Gastroesophageal sphincter (tissue), 3 donors: ENCODE data around the gene CNTNAP2.

Experiments
- EP300 ChIP-seq: sonication (generic); formaldehyde crosslinking; IDR thresholded peaks from one replicate; pipeline ENCODE4 v1.6.1; 2017; ENCODE audit warnings: antibody characterized with exemption, mild to moderate bottlenecking
- POLR2A ChIP-seq, 2 donors: fragments of 450-650 bp; IDR thresholded peaks; one replicate each; pipeline ENCODE4 v1.6.1; 2017; ENCODE audit warnings: antibody characterized with exemption in 2 of 2, mild to moderate bottlenecking in 2 of 2, moderate library complexity in 1 of 2
- POLR2AphosphoS5 ChIP-seq: sonication (generic); formaldehyde crosslinking; IDR thresholded peaks from one replicate; pipeline ENCODE4 v1.6.1; 2017; ENCODE audit warnings: antibody characterized with exemption
- TF ChIP-seq, protein P1 (sequence below), 4 experiments: fragments of 200-600 bp in 2 of 4; fragments of 450-650 bp in 2 of 4; sonication (generic) in 1 of 4; IDR thresholded peaks; one replicate each; pipeline ENCODE4 v1.5.1; 2017 to 2019; ENCODE audit warnings: antibody characterized with exemption in 4 of 4, mild to moderate bottlenecking in 2 of 4, moderate library complexity in 2 of 4

DNA sequence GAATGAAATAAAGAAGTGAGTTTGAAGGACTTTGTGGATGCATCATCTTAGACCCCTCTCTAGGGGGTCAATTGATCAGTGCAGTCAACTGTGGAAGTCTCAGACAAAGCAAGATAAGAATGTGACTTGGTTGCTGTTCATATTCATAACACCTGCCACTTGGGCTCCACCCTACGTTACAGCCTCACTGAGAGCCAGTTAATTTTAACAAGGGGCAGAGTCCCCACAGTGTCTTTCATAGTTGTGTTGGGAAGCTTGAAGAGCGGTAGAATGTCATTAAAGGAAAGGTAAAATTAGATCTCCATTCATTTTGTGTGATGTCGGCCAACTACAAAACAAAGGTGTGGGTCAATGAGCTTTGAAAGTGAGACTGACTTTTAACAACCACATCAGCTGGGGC, 2031.9 kb downstream of the CNTNAP2 start:
- TF ChIP-seq POLR2A (IDR thresholded peaks at IDR 0.05) (no peak), POLR2AphosphoS5 (no peak), EP300 (no peak)
- TF ChIP-seq, protein P1, sequence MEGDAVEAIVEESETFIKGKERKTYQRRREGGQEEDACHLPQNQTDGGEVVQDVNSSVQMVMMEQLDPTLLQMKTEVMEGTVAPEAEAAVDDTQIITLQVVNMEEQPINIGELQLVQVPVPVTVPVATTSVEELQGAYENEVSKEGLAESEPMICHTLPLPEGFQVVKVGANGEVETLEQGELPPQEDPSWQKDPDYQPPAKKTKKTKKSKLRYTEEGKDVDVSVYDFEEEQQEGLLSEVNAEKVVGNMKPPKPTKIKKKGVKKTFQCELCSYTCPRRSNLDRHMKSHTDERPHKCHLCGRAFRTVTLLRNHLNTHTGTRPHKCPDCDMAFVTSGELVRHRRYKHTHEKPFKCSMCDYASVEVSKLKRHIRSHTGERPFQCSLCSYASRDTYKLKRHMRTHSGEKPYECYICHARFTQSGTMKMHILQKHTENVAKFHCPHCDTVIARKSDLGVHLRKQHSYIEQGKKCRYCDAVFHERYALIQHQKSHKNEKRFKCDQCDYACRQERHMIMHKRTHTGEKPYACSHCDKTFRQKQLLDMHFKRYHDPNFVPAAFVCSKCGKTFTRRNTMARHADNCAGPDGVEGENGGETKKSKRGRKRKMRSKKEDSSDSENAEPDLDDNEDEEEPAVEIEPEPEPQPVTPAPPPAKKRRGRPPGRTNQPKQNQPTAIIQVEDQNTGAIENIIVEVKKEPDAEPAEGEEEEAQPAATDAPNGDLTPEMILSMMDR (IDR thresholded peaks at IDR 0.05) = no peak
